HEK293 (cell line): ENCODE data around the gene KIAA1671.

ENCODE experiments used
- ATF2 ChIP-seq: fragments of 450-650 bp; formaldehyde crosslinking; IDR thresholded peaks from 2 replicates; pipeline ENCODE4 v1.5.1; 2016; ENCODE audit warnings: missing biosample characterization, missing genetic modification characterization, low read depth
- FEZF1 ChIP-seq: fragments of 450-650 bp; formaldehyde crosslinking; IDR thresholded peaks from 2 replicates; pipeline ENCODE4 v1.5.1; 2016; ENCODE audit warnings: missing biosample characterization, missing genetic modification characterization
- GLI4 ChIP-seq: fragments of 450-650 bp; formaldehyde crosslinking; IDR thresholded peaks from 2 replicates; pipeline ENCODE4 v1.5.1; 2016; ENCODE audit warnings: missing biosample characterization, missing genetic modification characterization
- KLF8 ChIP-seq: fragments of 450-650 bp; formaldehyde crosslinking; IDR thresholded peaks from 2 replicates; pipeline ENCODE4 v1.5.1; 2016; ENCODE audit warnings: missing biosample characterization, missing genetic modification characterization
- MYNN ChIP-seq: fragments of 450-650 bp; formaldehyde crosslinking; IDR thresholded peaks from 2 replicates; pipeline ENCODE4 v1.5.1; 2016; ENCODE audit warnings: missing biosample characterization, missing genetic modification characterization, borderline replicate concordance
- ZBTB20 ChIP-seq: fragments of 450-650 bp; formaldehyde crosslinking; IDR thresholded peaks from 2 replicates; pipeline ENCODE4 v1.5.1; 2016; ENCODE audit warnings: missing biosample characterization, missing genetic modification characterization
- ZBTB26 ChIP-seq: fragments of 450-650 bp; formaldehyde crosslinking; optimal IDR thresholded peaks from 2 replicates; pipeline ENCODE3; 2016; ENCODE audit warnings: missing biosample characterization, mild to moderate bottlenecking, missing genetic modification characterization
- ZNF335 ChIP-seq: fragments of 450-650 bp; formaldehyde crosslinking; conservative IDR thresholded peaks from 2 replicates; pipeline ENCODE4 v1.5.1; 2016; ENCODE audit warnings: missing biosample characterization, missing genetic modification characterization
- ZNF660 ChIP-seq: fragments of 450-650 bp; IDR thresholded peaks from 2 replicates; pipeline ENCODE4 v1.5.1; 2018; ENCODE audit warnings: missing biosample characterization, mild to moderate bottlenecking, missing genetic modification characterization
- TF ChIP-seq, protein P1 (sequence below): fragments of 450-650 bp; formaldehyde crosslinking; IDR thresholded peaks from 2 replicates; pipeline ENCODE4 v1.5.1; 2016; ENCODE audit warnings: missing biosample characterization, missing genetic modification characterization
- TF ChIP-seq, protein P2 (sequence below): fragments of 450-650 bp; formaldehyde crosslinking; IDR thresholded peaks from 2 replicates; pipeline ENCODE4 v1.5.1; 2017; ENCODE audit warnings: missing biosample characterization, mild to moderate bottlenecking, missing genetic modification characterization, moderate library complexity

DNA sequence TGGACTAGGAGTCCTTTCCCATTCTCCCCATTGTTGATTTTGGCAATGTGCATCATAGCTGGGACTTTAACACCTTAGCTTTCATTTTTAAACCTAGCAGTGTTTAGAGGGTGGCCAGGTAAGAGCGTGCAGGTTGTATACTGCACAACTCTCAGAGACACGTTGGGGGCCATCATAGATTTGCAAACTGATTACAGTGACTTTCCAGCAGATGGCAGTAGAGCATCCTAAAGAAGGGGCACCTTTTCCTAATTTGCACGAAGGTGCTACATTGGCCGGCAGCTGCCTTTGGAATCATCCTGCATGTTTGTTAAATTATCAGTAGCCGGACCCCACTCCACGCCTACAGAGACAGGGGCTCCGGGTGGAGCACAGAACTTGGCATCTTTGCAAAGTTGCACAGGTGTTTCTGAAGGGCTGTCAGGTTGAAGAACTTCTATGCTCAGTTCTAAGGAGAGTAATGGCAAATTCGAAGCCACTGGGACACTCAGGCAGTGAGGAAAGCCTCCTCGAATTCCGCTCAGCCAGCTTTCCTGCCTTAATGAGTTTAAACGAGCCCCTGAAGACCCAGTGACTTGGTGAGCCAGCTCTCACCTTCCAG is 13.7 kb upstream of the KIAA1671 start:
- TF ChIP-seq ZNF660 (tag by site-specific recombination) (no peak), ZBTB20 (tag by site-specific recombination) (no peak), FEZF1 (tag by site-specific recombination) (no peak), ZNF335 (tag by site-specific recombination) (peak; percentile 66), MYNN (tag by site-specific recombination) (no peak), ZBTB26 (tag by site-specific recombination) (peak; percentile 8), KLF8 (no peak), GLI4 (tag by site-specific recombination) (no peak), ATF2 (tag by site-specific recombination) (no peak)
- TF ChIP-seq, protein P1, sequence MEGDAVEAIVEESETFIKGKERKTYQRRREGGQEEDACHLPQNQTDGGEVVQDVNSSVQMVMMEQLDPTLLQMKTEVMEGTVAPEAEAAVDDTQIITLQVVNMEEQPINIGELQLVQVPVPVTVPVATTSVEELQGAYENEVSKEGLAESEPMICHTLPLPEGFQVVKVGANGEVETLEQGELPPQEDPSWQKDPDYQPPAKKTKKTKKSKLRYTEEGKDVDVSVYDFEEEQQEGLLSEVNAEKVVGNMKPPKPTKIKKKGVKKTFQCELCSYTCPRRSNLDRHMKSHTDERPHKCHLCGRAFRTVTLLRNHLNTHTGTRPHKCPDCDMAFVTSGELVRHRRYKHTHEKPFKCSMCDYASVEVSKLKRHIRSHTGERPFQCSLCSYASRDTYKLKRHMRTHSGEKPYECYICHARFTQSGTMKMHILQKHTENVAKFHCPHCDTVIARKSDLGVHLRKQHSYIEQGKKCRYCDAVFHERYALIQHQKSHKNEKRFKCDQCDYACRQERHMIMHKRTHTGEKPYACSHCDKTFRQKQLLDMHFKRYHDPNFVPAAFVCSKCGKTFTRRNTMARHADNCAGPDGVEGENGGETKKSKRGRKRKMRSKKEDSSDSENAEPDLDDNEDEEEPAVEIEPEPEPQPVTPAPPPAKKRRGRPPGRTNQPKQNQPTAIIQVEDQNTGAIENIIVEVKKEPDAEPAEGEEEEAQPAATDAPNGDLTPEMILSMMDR (tag by site-specific recombination), result peak; percentile 39; the same call in 1 of the 2 replicates
- TF ChIP-seq, protein P2, sequence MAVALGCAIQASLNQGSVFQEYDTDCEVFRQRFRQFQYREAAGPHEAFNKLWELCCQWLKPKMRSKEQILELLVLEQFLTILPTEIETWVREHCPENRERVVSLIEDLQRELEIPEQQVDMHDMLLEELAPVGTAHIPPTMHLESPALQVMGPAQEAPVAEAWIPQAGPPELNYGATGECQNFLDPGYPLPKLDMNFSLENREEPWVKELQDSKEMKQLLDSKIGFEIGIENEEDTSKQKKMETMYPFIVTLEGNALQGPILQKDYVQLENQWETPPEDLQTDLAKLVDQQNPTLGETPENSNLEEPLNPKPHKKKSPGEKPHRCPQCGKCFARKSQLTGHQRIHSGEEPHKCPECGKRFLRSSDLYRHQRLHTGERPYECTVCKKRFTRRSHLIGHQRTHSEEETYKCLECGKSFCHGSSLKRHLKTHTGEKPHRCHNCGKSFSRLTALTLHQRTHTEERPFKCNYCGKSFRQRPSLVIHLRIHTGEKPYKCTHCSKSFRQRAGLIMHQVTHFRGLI (tag by site-specific recombination), result no peak
